ENCODE measurements around the gene C6orf47.

DNA sequence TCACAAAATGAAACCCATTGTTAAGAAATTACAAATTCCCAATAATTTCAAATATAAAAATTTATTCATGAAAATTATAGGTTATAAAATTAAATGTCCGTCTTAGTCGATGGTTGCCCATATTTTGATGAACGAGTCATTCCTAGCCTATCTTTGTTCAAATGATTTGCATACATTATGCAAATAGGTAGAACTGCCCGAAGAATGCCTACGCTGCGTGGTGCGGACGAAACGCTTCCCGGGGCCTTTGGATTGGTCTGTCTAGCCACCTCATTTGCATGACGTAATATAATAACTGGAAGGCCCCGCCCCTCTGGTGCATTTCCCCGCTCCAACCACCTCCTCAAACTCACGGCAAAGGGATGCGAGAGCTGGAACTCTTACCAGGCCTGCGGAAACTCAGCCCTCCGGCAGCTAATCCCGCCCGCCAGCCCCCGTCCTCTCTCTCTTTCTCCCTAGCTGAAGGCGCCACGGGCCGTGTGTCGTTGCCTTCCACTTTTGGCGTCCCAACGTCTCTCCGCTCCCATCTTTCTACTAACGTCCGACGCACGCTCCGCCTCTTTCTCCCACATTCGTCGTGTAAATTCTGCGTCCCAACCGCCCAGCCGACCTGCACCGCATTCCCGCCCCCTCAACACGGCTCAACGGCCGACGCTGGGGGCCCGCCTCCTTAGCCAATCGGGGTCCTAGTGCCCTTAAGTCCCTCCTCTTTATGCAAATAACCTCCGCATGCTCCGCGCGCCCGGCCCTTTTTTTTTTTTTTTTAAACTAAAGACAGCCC, 40.6 kb downstream of the C6orf47 start:
- TF ChIP-seq, protein P1, sequence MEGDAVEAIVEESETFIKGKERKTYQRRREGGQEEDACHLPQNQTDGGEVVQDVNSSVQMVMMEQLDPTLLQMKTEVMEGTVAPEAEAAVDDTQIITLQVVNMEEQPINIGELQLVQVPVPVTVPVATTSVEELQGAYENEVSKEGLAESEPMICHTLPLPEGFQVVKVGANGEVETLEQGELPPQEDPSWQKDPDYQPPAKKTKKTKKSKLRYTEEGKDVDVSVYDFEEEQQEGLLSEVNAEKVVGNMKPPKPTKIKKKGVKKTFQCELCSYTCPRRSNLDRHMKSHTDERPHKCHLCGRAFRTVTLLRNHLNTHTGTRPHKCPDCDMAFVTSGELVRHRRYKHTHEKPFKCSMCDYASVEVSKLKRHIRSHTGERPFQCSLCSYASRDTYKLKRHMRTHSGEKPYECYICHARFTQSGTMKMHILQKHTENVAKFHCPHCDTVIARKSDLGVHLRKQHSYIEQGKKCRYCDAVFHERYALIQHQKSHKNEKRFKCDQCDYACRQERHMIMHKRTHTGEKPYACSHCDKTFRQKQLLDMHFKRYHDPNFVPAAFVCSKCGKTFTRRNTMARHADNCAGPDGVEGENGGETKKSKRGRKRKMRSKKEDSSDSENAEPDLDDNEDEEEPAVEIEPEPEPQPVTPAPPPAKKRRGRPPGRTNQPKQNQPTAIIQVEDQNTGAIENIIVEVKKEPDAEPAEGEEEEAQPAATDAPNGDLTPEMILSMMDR (IDR thresholded peaks at IDR 0.05; ENCODE audit: low read depth, low read length) = no peak
- no peak for TF ChIP-seq EZH2phosphoT487 (IDR thresholded peaks at IDR 0.05; ENCODE audit: low read depth)
